Erythroblast (primary cell): ENCODE data around the gene SLC25A25.

Experiments
- GATA1 ChIP-seq: IDR thresholded peaks from 2 replicates; pipeline ENCODE4 v1.6.1; 2011; ENCODE audit warnings: low read depth, mild to moderate bottlenecking, control low read depth, low read length, moderate library complexity
- POLR2A ChIP-seq: IDR thresholded peaks from 2 replicates; pipeline ENCODE4 v1.6.1; 2011; ENCODE audit warnings: mild to moderate bottlenecking, low read length

DNA sequence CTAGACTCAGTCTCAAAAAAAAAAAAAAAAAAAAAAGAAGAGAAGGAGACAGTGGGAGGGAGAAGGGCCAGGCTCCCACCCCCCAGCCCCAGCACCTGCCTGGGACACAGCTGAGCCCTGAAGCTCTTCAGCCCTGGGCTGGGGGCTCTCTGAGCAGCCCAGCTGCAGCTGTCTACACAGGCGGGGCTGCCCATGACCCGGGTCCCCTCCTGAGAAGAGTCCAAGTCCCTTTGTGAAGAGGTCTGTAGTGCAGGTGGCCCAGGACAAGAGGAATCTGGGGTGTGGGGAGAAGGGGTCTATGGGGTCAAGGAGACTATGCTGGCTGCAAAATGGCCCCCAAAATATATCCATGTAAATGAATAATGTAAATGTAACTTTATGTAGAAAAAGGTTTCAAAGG, 74.6 kb downstream of the SLC25A25 start:
- TF ChIP-seq POLR2A (no peak), GATA1 (no peak)
